Measurements from ENCODE around the gene P2RY11.
A peak's percentile ranks its signal among the peaks of the same experiment; 100 is the strongest.

DNA sequence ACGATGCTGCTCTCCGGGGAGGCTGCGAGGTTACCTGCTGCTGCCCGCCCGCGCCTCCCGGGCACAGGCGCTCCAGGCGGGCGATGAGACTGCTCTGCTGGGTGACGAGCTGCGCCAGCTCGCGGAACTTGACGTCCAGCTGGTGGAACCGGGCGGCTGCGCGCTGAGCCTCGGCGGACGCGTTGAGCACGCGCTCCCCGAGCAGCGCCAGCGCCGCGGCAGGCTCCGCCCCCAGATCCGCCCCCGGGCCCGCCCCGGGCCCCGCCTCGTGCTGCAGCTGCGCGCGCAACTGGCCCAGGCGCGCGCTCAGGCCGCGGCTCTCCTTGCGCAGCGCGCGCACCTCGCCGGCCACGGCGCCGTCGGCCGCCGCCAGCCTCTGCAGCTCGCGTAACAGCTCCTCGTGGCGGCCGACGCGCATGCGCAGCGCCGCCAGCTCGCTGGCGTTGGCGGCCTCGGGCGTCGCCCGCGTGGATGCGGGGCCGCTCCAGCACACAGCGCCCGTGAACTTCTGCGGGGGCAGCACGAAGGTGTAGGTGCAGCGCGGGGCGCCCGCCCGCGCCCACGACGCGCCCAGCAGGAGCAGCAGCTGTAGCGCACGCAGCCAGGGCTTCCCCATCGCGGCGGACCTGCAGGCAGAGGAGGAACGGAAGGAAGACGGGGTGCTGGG is 15.4 kb upstream of the P2RY11 start:
- TF ChIP-seq SREBF2 (IDR thresholded peaks at IDR 0.05) (no peak), RNF2 (IDR thresholded peaks at IDR 0.05; ENCODE audit: borderline replicate concordance, low read depth) (peak; percentile 69; the same call in 1 of the 2 replicates), RFX5 (IDR thresholded peaks at IDR 0.05) (no peak), ZNF302 (CRISPR knock-in tag; IDR thresholded peaks at IDR 0.05) (no peak), HMGXB4 (CRISPR knock-in tag; IDR thresholded peaks at IDR 0.05; ENCODE audit: borderline replicate concordance) (no peak), CHD2 (IDR thresholded peaks at IDR 0.05; ENCODE audit: low read length, partially characterized antibody) (no peak), JUN (IDR thresholded peaks at IDR 0.05) (peak in 1 of 2 experiments; percentile 54; a peak in 1 of 5 replicates)
- TF ChIP-seq, protein P1, sequence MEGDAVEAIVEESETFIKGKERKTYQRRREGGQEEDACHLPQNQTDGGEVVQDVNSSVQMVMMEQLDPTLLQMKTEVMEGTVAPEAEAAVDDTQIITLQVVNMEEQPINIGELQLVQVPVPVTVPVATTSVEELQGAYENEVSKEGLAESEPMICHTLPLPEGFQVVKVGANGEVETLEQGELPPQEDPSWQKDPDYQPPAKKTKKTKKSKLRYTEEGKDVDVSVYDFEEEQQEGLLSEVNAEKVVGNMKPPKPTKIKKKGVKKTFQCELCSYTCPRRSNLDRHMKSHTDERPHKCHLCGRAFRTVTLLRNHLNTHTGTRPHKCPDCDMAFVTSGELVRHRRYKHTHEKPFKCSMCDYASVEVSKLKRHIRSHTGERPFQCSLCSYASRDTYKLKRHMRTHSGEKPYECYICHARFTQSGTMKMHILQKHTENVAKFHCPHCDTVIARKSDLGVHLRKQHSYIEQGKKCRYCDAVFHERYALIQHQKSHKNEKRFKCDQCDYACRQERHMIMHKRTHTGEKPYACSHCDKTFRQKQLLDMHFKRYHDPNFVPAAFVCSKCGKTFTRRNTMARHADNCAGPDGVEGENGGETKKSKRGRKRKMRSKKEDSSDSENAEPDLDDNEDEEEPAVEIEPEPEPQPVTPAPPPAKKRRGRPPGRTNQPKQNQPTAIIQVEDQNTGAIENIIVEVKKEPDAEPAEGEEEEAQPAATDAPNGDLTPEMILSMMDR (IDR thresholded peaks at IDR 0.05), result no peak
- TF ChIP-seq, protein P2, sequence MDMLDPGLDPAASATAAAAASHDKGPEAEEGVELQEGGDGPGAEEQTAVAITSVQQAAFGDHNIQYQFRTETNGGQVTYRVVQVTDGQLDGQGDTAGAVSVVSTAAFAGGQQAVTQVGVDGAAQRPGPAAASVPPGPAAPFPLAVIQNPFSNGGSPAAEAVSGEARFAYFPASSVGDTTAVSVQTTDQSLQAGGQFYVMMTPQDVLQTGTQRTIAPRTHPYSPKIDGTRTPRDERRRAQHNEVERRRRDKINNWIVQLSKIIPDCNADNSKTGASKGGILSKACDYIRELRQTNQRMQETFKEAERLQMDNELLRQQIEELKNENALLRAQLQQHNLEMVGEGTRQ (IDR thresholded peaks at IDR 0.05), result no peak
